GM18858 (cell line): ENCODE measurements around the gene HUWE1.

Source experiments
- ATAC-seq: cut with Tn5 transposase; IDR thresholded peaks from one replicate; pipeline ENCODE4 v1.9.1; 2021; ENCODE audit not compliant: unreplicated experiment

The HUWE1 gene

DNA sequence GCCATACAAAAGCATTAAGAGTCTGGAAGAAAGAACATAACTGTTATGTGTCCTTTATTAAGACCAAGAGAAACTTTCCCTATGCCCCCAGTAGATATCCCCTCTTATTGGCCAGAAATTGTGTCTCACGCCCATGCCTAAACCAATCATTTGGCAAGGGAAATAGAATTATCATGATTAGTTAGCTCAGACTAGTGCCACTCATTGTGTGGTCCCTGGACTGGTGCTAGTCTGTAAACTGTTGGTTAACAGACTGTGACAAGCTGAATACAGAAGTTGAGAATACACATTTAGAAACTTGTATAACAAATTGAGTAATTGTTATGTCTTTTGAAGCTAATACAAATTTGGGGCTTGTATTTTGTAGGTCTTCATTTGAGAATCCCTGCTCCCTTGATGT lies 8.1 kb upstream of the HUWE1 start:
- ATAC-seq, result no peak

DNA sequence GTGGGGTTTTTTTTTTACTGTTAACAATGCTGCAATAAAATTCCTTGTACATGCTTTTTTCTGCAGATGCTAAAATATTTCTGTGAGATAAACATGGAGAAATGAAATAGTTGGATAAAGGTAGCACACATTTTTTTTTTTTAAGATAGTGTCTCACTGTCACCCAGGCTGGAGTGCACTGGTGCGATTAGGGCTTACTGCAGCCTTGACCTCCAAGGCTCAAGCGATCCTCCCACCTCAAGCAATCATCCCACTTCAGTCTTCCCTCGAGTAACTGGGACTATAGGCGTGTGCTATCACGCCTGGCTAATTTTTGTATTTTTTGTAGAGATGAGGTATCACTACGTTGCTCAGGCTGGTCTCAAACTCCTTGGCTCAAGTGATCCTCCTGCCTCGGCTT lies 1.8 kb upstream of the HUWE1 start:
- no peak for ATAC-seq

DNA sequence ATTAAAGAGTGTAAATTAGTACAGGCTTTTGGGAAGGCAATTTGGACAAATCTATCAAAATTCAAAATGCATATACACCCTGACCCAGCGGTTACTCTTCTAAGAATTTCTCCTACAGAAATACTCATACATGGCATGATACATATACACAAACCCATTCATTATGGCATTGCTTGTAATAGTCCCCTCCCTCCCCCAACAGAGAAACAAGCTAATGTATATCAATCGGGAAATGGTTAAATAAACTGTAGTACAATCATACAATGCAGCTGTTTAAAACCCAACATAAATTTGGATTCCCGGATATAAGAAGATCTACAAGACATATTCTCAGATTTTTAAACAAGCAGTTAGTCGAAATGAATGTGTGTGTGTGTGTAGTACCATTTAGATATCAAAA lies 808 bp downstream of the HUWE1 start:
- no peak for ATAC-seq

DNA sequence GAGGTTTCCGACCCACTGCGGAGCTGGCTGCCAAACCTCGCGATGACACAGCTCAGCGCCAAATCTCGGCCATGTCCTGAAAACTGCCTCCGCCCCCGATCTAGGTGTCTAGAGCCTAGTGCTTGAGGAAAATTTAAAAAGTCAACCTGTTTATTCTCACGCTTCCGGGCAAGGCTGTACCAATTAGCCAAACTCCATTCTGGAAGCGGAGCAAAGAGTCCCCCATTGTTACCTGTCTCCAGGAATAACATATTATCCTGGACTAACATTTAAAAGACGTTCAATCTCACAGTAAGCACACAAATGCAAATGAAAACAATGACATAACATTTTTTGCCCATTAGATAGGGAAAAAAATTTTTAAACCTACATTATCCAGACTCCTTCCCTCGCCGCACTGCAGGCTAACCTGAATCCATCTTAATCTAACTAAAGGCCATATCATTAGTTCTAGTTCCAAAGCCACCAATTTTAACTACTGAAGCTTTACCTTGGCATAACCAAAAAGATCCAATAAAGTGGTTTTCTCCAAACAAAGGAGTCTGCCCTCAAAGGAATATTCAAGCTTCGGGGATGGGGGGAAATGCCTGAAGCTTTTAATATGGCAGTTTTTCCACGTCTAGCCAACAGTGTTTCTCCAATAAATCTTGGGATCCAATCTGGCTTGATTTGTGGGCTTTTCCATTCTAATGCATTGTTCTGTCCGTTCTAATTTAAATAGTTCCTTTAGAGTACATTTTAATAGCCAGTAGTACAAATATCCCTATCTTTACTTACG lies 1.9 kb downstream of the HUWE1 start:
- peak; percentile 72 for ATAC-seq

DNA sequence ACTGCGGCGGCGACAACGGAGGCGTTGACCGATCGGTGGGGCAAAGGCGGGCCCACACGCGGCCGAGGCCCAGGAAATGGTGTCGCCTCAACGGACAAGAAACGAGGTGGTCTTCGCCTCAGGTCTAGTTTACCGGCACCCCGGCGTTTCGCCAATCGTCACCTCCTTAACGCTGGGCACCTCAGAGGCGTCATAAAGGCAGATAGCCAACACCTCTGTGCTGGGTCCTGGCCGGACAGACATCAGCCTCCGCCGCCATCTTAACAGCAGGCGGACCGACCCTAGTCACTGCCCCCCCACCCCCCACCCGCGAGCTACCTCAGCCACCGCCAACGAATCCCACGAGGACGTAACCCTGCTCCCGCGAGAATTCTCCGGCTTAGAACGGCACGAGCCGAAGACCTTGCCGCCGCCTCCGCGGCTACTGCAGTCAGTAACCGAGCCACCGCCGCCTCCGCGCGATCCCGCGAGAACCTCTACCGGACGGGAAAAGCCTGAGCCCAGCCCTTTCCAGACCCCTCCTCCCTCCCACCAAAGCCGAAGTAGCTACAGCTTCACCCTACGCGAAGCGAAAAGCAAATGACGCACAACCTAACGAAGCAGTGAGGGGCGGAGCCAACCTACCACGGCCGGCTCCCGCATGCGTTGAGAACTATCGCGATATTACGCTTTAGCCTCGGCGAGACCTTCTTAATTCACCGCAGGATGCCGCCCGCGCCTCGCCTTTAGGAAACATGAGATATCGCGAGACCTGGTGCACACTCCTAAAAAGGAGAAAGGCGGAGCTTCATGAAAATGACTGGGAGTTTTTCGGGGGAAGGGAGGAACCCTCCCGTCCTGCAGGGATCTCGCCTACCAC lies 2.7 kb downstream of the HUWE1 start:
- peak; percentile 57 for ATAC-seq

DNA sequence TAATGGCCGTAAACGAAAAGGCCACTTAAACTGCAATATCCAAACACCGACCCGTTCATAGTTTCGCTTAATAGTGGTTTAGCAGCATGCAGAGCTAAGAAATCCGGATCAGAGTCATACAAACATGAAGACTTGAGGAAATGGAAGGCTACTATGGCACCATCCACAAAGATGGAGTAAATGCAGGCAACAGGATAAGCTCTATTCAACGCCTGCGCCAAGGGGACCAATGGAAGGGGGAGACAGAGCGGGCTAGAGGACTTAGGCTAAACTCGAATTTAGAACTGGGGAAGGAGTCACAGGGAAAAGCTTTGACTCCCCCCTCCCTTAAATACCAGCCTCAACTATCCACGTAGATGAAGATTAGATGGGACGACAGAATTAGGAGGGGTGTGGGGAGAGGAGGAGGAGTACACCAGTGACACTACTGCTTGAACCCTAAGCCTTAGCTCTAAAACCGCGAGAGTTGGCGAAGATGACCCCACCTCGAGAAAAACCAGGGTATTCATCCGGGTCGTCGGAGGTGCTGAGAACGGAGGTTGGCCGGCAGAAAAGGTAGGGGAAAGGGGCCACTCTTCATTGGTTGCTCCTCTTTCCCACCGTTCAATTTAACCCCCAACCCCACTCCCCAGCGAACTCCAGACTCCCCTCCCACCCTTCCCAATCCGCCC lies 3.5 kb downstream of the HUWE1 start:
- no peak for ATAC-seq

DNA sequence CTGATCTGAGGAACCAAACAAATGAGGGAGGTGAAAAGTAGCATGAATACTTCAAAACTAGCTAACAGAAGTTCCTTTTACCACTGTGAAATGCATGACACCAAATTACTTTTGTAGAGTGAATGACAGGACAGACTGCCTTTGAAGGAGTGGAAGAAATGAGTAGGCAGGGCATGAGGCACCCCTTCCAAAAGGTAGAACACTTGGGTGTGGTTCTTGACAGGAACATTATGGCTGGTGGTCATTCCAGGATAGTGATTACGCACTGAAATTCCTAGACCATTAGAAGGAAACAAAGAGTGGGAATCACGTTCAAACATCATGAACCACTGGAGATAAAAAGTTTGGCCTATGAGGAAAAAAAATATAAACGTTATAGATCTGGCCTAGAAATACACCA lies 4.9 kb downstream of the HUWE1 start:
- no peak for ATAC-seq

DNA sequence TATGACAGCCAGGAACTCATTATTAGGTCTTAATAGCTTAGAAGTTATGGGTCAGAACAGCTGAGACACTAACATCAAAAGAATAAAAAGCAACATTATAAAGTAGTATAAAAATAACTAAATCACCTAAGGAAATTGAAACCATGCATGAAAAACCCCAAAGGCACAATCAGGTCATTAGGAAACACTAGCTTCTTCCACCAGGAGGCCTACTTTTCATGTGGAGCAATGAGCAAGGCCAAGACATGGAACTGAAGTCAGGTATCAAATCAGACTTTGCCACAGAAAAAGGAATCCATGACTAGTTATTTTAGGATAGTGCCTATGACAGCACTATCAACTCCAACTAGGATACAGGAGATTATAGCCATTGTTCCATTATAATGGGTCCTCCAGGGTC lies 7.9 kb downstream of the HUWE1 start:
- no peak for ATAC-seq

DNA sequence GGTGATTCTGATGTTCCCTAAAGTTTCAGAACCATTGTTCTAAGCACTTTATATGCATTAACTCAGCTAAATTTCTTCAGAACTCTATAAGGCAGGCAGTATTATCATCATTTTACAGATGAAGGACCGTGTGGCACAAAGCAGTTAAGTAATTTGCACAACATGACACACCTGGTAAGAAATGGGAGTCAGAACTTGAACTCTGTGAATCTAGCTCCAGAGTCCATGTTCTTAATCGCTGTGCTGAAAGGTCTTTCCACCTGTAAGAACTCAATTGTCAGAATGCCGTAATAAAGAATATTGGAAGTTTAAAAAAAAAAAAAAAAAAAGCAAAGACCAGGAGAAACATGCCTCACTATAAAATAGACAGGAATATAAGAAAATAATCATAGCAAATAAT lies 9.2 kb downstream of the HUWE1 start:
- no peak for ATAC-seq

DNA sequence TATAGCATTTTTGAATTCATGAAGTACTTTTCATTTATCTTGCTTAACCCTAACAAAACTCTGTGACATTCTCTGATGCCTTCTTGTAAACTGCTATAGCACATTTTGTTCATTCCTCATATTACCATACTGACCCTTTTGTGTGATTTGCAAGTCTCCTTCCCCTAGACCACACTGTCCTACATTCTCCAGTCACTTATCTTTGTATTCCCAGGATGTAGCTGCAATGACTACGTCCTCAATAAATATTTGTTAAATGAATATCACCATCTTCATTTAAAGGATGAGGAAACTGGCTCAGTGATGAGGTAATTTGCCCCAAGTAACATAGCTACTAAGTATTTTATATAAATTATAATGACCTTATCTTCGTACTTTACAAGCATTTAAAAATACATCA lies 11.9 kb downstream of the HUWE1 start:
- ATAC-seq, result no peak

DNA sequence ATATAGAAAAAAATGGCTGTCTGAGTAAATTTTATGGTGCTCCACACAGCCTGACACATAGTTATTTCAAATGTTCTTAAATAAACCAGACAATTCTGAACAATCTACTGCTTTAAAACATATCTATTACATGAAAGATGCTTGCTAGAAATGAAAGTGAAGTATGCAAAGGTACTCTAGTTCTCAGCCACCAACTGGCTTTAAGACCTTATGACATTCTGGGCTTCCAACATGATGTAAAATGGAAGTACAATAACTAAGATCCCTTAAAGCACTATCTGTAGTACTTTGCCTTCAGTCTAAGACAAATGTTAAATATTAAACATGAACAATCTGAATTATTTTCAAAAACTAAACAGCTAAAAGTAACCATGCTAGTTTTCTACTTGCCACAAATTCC lies 17.3 kb downstream of the HUWE1 start:
- no peak for ATAC-seq

DNA sequence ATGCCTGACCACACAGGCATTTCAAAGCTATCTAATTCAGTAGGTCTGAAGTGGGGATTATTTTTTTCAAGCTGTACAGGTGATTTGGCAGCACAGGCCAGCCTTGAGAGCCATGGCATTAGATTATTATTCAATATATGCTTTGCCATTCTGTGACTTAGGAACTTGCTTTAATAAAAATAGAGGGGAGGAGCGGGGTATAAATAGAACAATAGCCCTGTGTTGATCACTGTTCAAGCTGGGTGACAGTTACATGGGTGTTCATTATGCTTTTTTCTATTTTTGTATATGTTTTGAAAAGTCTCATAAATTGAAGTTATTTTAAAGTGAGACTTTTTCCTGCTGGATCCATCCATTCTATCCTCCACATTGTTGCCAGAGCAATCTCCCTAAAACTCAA lies 20.3 kb downstream of the HUWE1 start:
- ATAC-seq, result no peak

DNA sequence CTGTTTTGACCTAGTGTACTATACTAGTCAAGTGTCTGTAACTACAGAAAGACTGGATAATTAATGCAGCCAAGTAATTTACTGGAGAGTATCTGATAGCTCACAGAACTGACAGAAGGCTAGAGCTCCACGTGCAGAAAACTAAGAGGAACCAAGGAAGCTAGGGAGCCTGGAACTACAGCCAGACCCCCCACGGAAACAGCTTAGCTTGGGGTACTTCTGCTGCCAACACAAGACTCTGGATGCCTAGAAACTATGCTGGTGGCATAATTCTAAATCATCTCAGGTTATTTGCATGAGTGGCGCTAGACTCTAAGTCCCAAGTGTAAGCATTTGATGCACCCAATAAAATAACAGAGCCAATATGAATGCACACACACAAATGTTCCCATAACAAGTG lies 26.5 kb downstream of the HUWE1 start:
- no peak for ATAC-seq

DNA sequence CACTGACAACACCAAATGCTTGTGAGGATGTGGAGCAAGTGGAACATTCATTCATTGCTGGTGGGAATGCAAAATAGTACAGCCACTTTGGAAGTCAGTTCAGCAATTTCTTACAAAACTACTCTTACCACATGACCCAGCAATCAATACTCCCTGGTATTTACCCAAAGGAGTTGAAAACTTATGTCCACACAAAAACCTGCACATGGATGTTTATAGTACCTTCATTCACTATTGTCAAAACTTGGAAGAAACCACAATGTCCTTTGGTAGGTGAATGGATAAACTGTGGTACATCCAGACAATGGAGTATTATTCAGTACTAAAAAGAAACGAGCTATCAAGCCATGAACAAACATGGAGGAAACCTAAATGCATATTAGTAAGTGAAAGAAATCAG lies 27.5 kb downstream of the HUWE1 start:
- ATAC-seq, result no peak

DNA sequence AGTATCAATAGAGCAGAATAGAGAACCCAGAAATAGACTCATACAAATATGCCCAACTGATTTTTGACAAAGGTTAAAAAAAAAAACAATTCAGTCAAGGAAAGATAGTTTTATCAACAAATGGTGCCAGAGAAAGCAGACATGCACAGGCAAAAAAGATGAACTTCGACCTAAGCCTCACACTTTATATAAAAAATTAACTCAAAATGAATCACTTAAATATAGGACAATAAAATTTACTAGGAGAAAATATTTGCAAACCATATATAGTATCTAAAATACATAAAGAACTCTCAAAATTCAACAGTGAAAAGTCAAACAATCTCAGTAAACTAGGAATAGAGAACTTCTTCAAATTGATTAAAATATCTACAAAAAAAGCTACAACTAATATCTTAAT lies 29.7 kb downstream of the HUWE1 start:
- no peak for ATAC-seq

DNA sequence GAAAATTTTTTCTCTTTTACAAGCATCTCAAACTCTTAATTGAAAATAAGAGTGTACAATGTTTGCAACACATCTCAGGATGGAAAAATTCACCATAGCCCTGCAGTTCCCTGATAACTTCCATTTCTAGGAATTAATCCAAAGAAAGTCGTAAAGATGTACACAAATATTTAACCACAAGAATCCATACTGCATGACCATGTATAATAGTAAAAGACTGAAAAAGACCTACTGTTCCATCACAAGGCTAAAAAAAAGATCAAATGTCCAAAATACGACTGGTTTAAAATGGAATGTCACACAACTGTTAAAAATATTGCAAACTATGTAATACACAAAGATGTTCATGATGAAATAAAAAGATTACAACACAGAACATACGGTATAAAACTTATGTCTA lies 32.1 kb downstream of the HUWE1 start:
- ATAC-seq, result no peak

DNA sequence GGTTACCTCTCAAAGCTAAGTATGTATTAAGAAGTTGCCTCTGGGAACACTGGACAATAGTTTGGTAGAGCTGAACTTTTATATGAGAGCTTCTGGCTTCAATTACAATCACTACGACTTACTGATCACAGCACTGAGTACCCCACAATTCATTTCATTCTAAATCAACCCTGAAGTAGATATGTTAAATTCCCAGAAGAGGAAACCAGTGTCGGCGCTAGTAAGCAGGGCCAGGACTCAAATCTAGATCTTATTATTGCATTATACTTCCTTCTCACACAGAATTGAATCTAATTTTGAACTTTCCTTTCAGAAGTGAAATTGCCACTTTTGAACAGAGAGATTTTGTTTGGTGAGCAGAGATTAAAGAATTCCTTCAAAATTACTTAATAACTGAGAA lies 41.8 kb downstream of the HUWE1 start:
- no peak for ATAC-seq

DNA sequence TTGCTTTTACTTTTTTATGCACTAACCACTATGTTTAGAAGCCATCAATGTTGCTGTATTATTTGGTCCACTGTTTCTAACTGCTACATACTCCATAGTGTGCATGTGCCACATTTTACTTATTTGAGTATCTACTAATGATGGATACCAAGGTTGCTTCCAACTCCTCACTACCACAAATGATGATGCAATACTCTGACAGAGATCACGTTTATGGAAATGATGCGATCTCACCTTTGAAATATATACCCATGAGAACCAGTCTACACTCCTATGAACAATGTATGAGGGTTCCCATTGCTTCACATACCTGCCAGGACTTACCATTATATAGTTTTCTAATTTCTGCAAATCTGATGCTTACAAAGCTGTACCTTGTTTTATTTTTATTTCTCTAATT lies 44.2 kb downstream of the HUWE1 start:
- ATAC-seq, result no peak

DNA sequence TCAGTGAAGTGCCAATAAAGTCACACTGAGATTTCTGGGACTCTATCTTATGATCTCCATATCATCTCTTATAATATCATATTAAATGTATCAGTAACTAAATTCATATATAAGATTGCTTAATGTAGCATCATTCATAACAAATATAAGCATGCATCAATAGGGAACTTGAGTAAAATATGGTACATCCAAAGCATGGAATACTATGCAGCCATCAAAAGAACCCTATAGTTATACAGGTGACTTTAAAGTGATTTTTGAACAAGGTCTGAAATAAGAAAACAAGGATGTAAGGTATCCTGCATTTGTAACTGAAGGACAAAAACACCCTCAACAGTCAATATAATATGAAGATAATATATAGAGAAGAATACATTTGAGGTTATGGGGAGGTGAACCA lies 47.3 kb downstream of the HUWE1 start:
- ATAC-seq, result no peak

DNA sequence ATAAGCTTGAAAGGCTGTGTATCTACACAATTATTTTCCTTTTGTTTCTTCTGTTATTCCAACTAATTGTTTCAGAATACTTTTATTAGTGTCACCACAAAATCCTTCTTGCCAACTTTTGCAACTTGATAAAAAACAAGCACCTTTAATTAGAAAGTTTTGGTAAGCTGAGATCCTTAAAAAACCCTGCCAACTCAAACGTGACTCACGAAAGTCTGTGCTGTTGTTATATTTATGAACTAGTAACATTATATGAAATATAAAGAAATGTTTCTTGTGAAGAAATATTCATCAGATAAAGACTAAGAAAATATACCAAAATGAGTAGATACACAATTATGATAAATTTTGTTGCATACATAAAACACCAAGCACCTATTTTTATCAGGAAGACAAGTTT lies 49.0 kb downstream of the HUWE1 start:
- ATAC-seq, result no peak

DNA sequence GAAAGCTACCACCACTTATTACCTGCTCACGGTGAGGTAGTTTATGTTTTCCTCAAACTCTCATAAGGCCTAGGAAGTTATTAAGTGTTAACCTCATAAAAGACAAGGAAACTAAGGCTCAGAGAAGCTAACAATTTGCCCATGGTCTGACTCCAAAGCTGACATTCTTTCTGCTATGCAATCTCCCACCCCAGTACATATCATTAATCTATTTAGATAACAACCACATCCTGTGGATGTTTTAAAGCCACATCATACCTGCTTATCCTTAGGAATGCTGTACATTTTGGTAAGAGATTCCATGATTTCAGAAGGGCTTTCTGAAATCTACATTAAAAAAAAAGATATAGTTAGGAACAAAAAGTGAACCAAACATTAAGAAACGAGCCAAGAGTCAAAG lies 55.4 kb downstream of the HUWE1 start:
- ATAC-seq, result no peak

DNA sequence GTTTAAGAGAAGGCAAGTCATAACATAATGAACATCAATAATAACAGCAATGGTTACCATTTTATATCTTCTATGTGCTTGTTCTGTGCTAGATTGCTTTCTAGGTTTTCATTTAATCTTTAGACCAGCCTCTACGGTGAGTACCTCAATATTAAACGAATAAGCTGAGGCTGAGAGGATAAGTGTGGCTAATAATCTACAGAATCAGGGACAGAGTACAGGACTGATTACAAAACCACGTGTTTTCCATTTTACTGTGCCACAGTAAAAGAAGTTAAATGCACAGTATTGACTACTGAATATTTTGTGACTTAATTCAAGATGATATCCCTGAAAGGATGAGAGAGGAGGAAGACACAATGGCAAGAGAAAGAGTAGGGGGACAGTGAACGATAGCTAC lies 56.3 kb downstream of the HUWE1 start:
- ATAC-seq, result no peak
